NCI-H526 (cell line): Measurements from ENCODE around the gene IL17REL.

Experiments
- DNase-seq, 2 experiments: peaks; one replicate each; lab custom pipeline; 2025; lab: John Stamatoyannopoulos, UW

Gene IL17REL

DNA sequence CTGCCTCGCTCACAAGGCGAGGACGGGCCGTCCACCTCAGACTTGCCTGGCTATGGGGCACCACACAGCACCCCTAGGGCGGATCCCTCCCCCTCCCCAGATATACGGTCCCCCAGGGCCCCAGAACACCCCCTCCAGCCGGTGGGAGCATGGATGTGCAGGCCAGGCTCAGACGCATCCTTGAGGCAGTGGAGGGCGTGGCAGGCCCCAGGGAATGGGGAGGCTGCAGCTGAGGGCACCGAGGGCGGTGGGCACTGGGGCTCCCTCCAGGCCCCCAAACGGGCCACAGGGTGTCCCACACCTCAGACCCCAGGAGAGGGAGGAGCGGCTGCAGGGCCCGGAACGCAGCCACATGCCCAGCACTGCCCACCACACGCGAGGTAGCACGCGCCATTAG lies 33.5 kb upstream of the IL17REL start:
- DNase-seq, result no peak

DNA sequence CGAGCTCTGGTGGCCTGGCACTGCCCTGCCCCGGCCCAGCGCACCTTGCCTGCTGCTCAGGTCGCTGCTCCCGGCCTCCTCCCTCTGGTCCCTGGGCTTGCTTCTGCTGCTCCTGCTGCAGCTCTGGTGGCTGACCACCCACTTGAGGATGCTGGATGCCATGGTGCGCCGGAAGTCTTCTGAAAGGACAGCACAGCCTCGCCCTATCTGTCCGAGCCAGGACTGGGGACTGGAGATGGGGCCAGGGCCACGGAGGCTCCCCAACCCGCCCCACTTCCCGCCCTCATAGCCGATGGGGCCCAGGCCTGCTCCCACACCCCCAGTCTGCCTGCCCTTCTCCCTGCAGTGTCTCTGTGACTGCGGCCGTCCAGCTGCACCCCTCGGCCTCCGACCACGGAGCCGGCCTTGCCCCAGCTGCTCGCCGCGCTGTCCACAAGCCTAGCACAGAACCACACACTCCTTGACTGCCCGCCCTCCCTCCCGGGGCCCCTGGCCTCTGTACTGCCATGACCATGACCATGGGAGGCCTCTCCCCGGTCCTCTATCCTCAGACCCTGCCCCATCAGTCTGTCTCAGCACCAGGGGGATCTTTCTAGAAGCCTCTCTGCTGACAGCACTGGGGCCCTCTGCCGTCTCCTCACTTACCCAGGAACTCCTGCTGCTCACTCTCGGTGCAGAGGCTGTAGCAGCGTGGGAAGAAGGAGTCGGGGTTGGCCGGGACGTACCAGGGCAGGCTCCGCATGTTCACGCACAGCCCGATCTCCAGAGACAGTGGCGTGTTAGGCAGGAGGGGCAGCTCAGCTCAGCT lies 32.9 kb upstream of the IL17REL start:
- no peak for DNase-seq

DNA sequence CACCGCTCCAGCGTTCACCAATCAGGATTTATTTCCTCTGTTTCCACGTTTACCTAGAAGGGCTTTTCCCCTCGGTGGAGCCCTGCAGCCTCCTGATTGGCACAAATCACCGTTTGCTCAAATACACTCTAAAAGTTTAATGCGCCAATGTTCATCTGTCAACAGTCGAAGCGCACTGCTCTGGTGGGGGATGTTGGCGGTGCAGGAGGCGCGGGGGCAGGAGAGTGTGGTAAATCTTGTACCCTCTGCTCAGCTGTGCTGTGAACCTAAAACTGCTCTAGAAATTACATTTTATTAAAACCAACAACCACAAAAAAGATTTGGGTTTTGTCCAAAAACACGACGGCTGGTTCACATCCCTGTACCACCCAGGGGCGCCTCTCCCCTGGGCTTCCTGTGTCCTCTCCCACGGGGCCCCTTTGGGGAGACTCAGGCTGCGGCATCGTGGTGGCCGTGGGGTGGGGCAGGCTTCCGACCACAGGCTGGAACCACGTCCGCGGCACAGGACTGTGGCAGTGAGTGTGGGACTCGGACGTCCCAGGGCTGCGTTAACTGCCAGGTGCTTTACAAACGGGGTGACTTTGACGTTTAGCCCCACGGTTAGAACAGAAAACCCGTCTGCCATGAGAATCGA lies 32.0 kb upstream of the IL17REL start:
- no peak for DNase-seq

DNA sequence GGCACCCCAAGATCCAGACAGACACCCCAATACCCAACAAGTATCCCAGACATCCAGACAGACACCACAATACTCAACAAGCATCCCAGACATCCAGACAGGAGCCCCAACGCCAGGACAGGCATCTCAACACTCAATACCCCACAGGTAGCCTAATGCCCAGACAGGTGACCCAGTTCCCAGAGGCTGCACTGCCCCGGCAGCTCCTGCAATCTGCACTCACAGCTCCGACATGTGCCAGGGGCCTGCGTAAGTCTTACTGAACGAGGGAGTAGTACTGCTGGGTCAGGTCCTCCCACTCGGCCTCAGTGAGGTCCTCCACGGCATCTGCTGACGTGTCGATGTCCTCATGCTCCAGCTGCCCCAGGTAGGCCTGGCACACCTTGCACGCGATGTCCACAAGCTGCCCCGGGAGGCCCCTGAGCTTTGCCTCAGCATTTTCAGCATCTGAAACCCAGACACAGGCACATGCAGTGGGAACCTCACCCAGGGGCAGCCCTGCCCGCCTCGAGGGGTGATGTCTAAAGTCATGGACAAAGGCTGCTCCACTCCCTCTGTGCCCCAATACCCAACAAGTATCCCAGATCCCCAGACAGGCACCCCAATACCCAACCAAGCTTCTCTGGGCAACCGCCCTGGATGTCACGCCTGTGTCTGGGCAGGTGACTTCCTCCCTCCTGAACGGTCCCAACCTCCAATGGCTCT lies 28.9 kb upstream of the IL17REL start:
- no peak for DNase-seq

- DNase-seq, result no peak
These were observed 28.2 kb upstream of the IL17REL start for GRCh38 chr22:50040717-50041116.

- no peak for DNase-seq
These were observed 27.3 kb upstream of the IL17REL start for GRCh38 chr22:50039669-50040443.

DNA sequence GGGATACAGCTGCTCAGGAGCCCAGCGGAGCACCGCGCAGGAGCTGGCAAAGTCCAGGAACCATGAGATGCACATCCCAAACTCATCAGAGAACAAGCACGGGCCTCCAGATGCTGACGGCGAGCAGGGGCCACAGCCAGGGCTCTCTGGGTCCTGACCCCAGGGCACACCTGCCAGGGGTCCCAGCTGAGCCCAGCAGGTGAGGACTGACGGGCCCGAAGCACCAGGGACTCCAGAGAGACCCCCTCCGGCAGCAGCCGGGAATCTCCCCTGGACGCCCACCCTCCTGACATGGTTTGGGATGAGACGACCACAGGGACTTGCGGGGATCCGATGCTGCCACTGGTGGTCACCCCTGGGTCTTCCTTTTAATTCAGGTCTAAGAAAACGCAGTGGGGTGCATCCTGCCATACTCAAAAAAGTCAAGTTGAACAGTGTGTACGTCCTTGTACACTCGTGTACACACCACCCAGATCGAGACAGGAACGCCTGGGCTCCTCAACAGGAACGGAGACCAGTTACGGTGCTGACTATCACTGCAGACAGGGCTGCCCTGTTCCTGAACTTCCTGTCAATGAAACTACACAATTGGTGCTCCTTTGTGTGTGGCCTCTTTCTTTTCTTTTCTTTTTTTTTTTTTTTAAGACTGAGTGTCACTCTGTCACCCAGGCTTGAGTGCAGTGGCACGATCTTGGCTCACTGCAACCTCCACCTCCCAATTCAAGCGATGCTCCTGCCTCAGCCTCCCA lies 23.6 kb upstream of the IL17REL start:
- DNase-seq, result no peak

GRCh38 chr22:50035131-50035881 lies 22.7 kb upstream of the IL17REL start:
- DNase-seq, result no peak

DNA sequence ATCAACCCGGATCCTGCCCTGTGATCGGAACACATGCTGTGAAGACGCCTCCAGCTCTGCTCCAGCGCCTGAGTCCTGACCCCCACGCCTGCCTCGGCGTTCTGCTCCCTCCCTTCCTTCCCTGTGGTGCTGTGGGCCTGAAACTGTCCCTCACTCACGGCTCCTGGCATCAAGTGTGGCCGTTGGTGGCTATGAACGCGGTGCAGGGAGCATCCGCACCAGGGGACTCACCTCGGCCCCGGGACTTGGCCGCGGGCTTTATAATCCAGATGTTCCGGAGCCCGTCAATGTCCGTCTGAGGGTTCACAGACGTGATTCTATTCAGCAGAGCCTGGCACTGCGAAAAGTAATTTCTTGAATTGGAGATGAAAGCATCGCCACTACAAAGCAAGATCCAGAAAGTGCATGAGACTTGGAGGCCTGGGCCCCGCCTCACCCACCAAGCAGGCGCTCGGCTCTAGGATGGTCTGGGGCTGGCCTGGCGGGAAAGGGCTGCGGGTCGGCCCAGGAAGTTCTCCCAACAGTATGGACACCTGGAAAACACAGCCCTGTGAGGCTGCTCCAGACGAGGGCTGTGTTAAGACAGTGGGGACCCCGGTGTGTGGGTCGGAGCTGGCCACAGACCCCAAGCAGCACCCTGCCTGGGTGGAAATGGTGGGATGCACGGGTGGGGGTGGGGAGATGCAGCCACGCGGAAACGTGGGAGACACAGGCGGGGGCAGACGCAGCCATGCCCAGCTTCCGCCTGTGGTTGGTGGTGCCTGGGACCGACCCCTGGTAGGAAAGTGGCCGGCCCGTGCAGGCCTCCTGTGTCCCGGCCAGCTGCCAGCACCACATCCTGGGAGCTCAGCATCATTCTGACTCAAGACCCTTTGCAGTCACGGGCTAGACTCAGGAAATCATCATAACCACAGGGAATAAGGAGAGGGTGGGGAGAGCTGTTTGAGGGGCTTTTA lies 21.8 kb upstream of the IL17REL start:
- DNase-seq, result no peak

DNA sequence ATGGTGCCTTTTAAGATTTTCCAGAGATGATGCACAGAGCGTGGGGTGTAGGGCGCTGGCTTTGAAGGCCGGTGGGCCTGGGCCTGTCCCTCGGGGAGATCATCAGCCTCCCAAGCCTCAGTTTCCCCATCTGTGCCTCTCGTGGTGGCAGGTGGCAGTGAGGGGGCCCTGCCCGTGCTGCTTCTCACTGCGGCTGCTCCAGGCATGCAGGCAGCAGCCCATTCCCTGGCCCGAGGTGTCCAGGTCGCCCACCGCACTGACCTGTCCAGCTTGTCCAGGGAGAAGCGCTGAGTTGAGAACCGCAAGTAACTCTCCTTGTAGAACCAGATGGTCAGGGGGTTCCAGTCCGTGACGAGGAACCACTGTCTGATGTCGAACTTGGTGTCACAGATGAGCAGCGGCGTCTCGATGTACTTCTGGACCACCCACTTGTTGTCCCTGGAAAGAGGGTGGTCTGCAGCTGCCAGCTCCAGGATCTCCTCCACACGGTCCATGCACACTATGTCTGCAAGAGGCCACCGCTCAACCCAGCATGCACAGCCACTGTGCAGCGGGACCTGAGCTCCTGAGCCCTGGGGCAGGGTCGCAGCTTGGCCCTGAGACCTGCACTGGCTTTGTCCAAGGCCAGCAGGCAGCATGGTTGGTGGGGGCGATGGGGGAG lies 20.5 kb upstream of the IL17REL start:
- no peak for DNase-seq

DNA sequence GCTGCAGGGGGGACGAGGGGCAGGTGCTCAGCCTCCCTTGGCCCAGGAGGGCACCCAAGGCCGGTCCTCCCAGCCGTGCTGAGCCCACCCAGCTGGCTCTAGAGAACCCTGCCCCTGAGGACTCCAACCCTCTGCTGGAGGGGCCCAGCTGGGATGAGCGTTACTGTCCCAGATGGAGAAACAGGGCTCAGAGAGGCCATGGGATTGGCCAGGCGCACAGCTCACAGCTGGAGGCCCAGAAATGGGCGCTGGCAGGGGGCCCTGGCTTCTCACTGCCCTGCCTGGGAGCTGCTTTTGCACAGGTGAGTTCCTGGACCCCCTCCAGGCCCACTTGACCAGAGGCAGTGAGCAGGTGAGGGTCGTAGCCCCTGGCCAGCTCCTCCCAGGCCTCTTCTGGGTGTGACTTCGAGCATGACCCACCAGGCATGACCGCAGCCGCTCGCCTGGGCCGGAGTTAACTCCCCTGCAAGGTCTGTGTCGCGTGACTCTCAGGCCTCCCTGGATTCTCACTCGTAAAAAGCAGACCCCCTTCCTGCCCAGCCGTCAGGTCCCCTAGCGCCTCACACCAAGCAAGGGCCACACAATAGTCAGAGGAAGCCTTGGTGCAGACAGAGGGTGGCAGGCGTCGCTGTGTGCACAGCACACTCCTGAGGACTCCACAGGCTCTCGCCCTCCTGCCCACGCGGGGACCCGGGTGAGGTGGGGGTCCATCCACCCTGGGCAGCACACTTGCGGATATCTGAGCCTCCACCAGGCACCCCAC lies 19.7 kb upstream of the IL17REL start:
- DNase-seq, result no peak

DNA sequence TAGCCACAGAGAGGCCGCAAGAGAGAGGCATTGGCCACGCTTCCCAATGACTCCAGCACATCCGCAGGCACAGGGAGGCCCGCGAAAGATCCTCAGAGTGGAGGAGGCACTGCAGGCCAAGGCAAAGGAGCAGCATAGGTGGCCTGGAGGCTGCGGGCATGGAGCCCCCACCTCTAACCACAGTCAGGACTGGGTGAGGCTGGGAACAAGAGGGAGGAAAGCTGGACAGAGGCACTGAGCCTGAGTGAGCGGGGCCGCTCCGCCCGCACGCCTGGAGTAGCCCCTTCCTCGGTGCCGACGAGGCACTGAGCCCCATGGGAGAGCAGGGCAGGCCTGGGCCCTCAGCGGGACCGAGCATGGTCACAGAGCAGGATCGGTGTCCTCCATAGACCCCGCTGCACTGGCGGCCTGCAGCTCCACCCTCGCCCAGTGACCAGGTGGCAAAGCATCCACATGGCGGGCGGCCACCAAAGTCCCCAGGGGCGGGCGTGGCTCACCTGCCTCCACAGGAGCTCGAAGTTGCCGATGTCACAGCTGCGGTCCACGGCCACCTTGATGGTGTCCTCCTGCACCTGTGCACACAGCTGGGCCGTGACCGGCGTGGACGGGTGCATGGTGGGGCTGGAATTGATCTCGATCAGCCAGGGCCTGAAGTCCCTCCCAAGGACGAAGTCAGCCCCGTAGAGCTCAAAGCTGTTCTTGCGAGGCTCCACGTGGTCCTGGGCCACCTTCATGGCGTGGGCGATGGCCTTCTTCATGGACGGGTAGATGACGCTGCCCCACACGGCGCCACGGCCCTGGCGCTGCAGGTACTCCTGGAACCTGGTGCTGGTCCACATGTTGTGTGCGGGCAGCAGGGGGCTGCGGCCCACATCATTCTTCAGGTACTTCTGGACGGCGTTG lies 18.9 kb upstream of the IL17REL start:
- no peak for DNase-seq

DNA sequence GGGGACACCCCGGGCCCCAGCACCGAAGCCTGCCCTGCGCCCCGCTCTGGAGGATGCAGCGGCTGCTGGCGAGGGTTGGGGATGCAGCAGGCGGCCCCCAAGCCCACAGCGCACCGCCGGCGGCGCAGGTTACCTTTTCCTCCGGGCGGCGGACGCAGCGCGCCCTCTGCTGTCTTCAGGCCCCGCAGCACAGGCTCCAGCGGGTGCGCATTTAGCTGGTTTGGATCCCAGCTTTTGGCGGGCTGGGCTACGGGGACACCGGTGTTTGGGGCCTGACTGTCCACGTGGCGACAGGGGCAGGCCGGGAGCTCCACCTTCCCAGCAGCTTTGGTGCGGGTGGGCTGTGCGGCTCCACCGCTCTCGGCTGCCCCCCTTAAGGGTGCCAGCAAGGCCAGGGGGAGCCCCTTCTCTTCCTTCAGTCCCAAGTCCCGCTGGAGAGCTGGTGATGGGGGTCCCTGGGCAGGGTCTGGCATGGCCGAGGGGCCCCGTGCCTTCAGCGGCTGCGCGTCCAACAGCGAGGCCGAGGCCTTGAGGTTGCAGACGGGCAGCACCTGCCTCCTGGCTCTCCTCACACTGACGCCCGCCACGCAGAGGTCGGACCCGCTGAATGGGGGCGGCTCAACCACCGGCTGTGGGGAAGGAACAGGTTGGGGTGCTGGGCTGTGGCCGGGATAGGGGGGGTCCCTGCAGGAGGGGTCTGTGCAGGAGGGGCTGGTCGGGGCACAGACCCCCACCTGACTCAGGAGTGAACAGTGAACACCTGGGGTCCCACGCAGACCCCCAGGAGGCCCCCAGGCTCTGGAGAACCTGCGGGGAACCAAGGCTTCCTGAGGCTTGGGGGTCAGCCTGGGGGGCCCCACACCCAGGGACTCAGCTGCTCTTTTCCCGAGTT lies 18.0 kb upstream of the IL17REL start:
- DNase-seq, result peak in 1 of 2 experiments; percentile 79

- peak in 1 of 2 experiments; percentile 19 for DNase-seq
These were observed 15.3 kb upstream of the IL17REL start for GRCh38 chr22:50027639-50028537.

GRCh38 chr22:50025993-50026392 lies 13.4 kb upstream of the IL17REL start:
- DNase-seq, result no peak
